Esophagus muscularis mucosa (tissue), 4 donors: ENCODE data around the gene OR10G2. TPM values are rescaled to one million over a fixed set of nuclear protein-coding genes. Genes with fewer than 3 reads are reported as not detected.

Experiments
- DNase-seq: peaks from one replicate; pipeline ENCODE4 v3.0.0-alpha.2; 2017; ENCODE audit errors: extremely low spot score
- H3K27ac ChIP-seq, 4 donors: fragments of 200-600 bp; sonication (generic); replicated peaks in 1 of 4; 1 replicate in 3 of 4; 2 replicates in 1 of 4; pipeline ENCODE4 v1.5.1; 2016 to 2019; ENCODE audit warnings: mild to moderate bottlenecking in 1 of 4
- H3K27me3 ChIP-seq, 4 donors: fragments of 200-600 bp; sonication (generic); one replicate each; pipeline versions ENCODE4 v1.5.1 to v1.6.0; 2016 to 2019
- H3K36me3 ChIP-seq, 4 donors: fragments of 200-600 bp; sonication (generic); one replicate each; pipeline ENCODE4 v1.5.1; 2016 to 2019
- H3K4me1 ChIP-seq, 4 donors: fragments of 200-600 bp; sonication (generic); one replicate each; pipeline ENCODE4 v1.5.1; 2016 to 2019
- H3K4me3 ChIP-seq, 4 donors: fragments of 200-600 bp; sonication (generic); 1 replicate in 2 of 4; 2 replicates in 2 of 4; pipeline ENCODE4 v1.5.1; 2016 to 2019; ENCODE audit warnings: mild to moderate bottlenecking in 4 of 4, moderate library complexity in 1 of 4
- H3K9me3 ChIP-seq, 4 donors: fragments of 200-600 bp; sonication (generic); 1 replicate in 3 of 4; 2 replicates in 1 of 4; pipeline ENCODE4 v1.5.1; 2016 to 2019
- CTCF ChIP-seq, 3 experiments: fragments of 200-600 bp in 2 of 3; fragments of 450-650 bp in 1 of 3; sonication (generic) in 2 of 3; IDR thresholded peaks; one replicate each; pipeline ENCODE4 v1.5.1; 2017 to 2019; ENCODE audit warnings: antibody characterized with exemption in 3 of 3, mild to moderate bottlenecking in 2 of 3, moderate library complexity in 1 of 3
- EP300 ChIP-seq: sonication (generic); formaldehyde crosslinking; IDR thresholded peaks from one replicate; pipeline ENCODE4 v1.6.1; 2017; ENCODE audit warnings: antibody characterized with exemption
- POLR2A ChIP-seq: fragments of 450-650 bp; IDR thresholded peaks from one replicate; pipeline ENCODE4 v1.6.1; 2017; ENCODE audit warnings: antibody characterized with exemption, moderate library complexity, mild to moderate bottlenecking, low read depth
- POLR2AphosphoS5 ChIP-seq, 2 donors: sonication (generic); formaldehyde crosslinking; IDR thresholded peaks; one replicate each; pipeline ENCODE4 v1.6.1; 2017; ENCODE audit warnings: antibody characterized with exemption in 2 of 2
- WGBS: methylation state at CpG from one replicate; pipeline ENCODE4 v1.1.5; 2018; 5-methylcytosine and 5-hydroxymethylcytosine counted together
- intact Hi-C: fragments of 100-400 bp; cut with DNase I; formaldehyde crosslinking; loops from one replicate; pipeline ENCODE4 v1.15.1; 2023
- total RNA-seq, 4 donors: library from RNA; depleted of rRNA; stranded (reverse); fragments of >200 nt; gene quantifications; one replicate each; pipeline versions ENCODE4 v1.1.0 to v1.2.1, GENCODE V29; 2016

Gene OR10G2
- total RNA-seq, 4 donors from 2014 or later, result not detected

- Histone ChIP-seq H3K36me3 (no peaks in the 10 kb centered on the region), H3K27me3 (no peaks in the 10 kb centered on the region), H3K27ac (no peak within 1 kb of the TSS), H3K4me3 (no peak within 1 kb of the TSS), H3K4me1 (no peaks in the 10 kb centered on the region), H3K9me3 (no peaks in the 10 kb centered on the region)
- intact Hi-C loops, result no loop called here
- no peak for DNase-seq
- TF ChIP-seq POLR2A, result no peak
- no peak for TF ChIP-seq CTCF (IDR thresholded peaks at IDR 0.05)
- TF ChIP-seq EP300, result no peak
- no peak for TF ChIP-seq POLR2AphosphoS5 (IDR thresholded peaks at IDR 0.05)
- 77% methylated on average over 2 of the region's 2 CpGs for WGBS
Observed at GRCh38 chr14:21653331-21653885, 18.7 kb upstream of the OR10G2 start, which contains the start of gene OR4E2. OR4E2 (plus strand) TSS chr14:21653835; CDS start chr14:21665083, 11,248 bp downstream.

GRCh38 chr14:21652209-21652808, 17.6 kb upstream of the OR10G2 start:
- DNase-seq, result no peak
- TF ChIP-seq EP300 (no peak), CTCF (IDR thresholded peaks at IDR 0.05) (no peak), POLR2AphosphoS5 (IDR thresholded peaks at IDR 0.05) (no peak), POLR2A (no peak)
- no peaks in the 10 kb centered on the region for H3K4me1 ChIP-seq
- no peak overlapping the region for H3K4me3 ChIP-seq
- H3K36me3 ChIP-seq, result no peaks in the 10 kb centered on the region
- intact Hi-C loops, result no loop called here
- no peaks in the 10 kb centered on the region for H3K9me3 ChIP-seq
- WGBS, result 55% methylated on average over 1 of the region's 1 CpG
- no peaks in the 10 kb centered on the region for H3K27me3 ChIP-seq
- no peak overlapping the region for H3K27ac ChIP-seq

GRCh38 chr14:21647380-21647779, 12.6 kb upstream of the OR10G2 start:
- intact Hi-C loops, result no loop called here
- H3K4me1 ChIP-seq, result no peaks in the 10 kb centered on the region
- H3K27me3 ChIP-seq, result peaks cover 0 to 3% (median 0%) of the 10 kb centered on the region in 4 donors
- no peak overlapping the region for H3K27ac ChIP-seq
- no peaks in the 10 kb centered on the region for H3K9me3 ChIP-seq
- TF ChIP-seq EP300 (no peak), POLR2A (no peak), CTCF (IDR thresholded peaks at IDR 0.05) (no peak), POLR2AphosphoS5 (IDR thresholded peaks at IDR 0.05) (no peak)
- no peak overlapping the region for H3K4me3 ChIP-seq
- no peaks in the 10 kb centered on the region for H3K36me3 ChIP-seq
- no peak for DNase-seq

GRCh38 chr14:21643407-21643806, 8.7 kb upstream of the OR10G2 start:
- Histone ChIP-seq H3K27me3 (peaks cover 0 to 3% (median 0%) of the 10 kb centered on the region in 4 donors), H3K9me3 (no peaks in the 10 kb centered on the region), H3K4me1 (no peaks in the 10 kb centered on the region), H3K4me3 (no peak overlapping the region), H3K27ac (no peak overlapping the region), H3K36me3 (no peaks in the 10 kb centered on the region)
- 64% methylated on average over 5 of the region's 5 CpGs for WGBS
- intact Hi-C loops, result no loop called here
- TF ChIP-seq EP300 (no peak), CTCF (IDR thresholded peaks at IDR 0.05) (no peak), POLR2AphosphoS5 (IDR thresholded peaks at IDR 0.05) (no peak)
- DNase-seq, result no peak

GRCh38 chr14:21642683-21643082, 7.9 kb upstream of the OR10G2 start:
- Histone ChIP-seq H3K27ac (no peak overlapping the region), H3K9me3 (no peaks in the 10 kb centered on the region), H3K36me3 (no peaks in the 10 kb centered on the region), H3K4me3 (no peak overlapping the region), H3K4me1 (no peaks in the 10 kb centered on the region), H3K27me3 (peaks cover 0 to 3% (median 0%) of the 10 kb centered on the region in 4 donors)
- TF ChIP-seq POLR2AphosphoS5 (IDR thresholded peaks at IDR 0.05) (no peak), CTCF (IDR thresholded peaks at IDR 0.05) (no peak), EP300 (no peak), POLR2A (no peak)
- intact Hi-C loops, result no loop called here
- whole genome bisulfite sequencing, result 57% methylated on average over 3 of the region's 3 CpGs
- DNase-seq, result no peak
